ENCODE measurements around the gene SCAP.

DNA sequence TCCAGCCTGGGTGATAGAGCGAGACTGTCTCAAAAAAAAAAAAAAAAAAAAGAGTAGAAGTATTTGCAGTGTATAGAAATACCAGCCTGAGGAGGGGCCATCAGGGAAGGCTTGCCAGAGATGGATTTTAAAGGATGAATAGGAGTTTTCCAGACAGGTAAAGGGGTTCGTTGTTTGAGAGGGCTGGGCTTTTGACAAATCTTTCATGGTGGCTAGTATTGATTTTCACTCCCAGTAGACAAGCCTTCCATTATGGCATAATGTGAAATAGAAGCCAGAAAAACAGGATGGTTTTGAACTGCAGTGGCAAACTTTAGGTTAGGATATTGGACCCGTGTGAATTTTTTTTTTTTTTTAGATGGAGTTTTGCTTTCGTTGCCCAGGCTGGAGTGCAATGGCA is 91.3 kb downstream of the SCAP start:
- TF ChIP-seq GATA2 (IDR thresholded peaks at IDR 0.05; ENCODE audit: low read depth, low read length) (no peak), GATA3 (IDR thresholded peaks at IDR 0.05; ENCODE audit: low read depth, low read length) (no peak)

All from SH-SY5Y (cell line).